Immature natural killer cell (primary cell): ENCODE measurements around the gene A4GALT. TPM values are rescaled to one million over a fixed set of nuclear protein-coding genes. Genes with fewer than 3 reads are reported as not detected.

Source experiments
- polyA plus RNA-seq, 3 donors: library from polyadenylated mRNA; unstranded; fragments of 300-500 nt; fragmentation: Illumina TruSeq; gene quantifications; one replicate each; pipeline ENCODE4 v1.2.3, GENCODE V29; 2021

Gene A4GALT
- polyA plus RNA-seq, 3 donors from 2014 or later = 0.38 to 1.1 TPM; not detected in 1

Other genes starting within 250 kb of the A4GALT start
- 10 to 100 TPM; 54.3 to 78.2 (median 62.3) TPM for gene RRP7A, start 201.1 kb downstream of the A4GALT start, polyA plus RNA-seq
- gene SERHL2, start 166.9 kb downstream of the A4GALT start, polyA plus RNA-seq = 1 to 10 TPM in 1 of 3 donors, not detected in 2; 1.9 TPM
- 10 to 100 TPM; 54.4 to 77.2 (median 73.6) TPM for gene POLDIP3, start 106.0 kb downstream of the A4GALT start, polyA plus RNA-seq
- under 1 TPM in 1 of 3 donors, not detected in 2; 0.35 TPM for gene ATP5MGL, start 80.3 kb downstream of the A4GALT start, polyA plus RNA-seq
- gene CYB5R3, start 71.5 kb downstream of the A4GALT start, polyA plus RNA-seq = 100 to 1,000 TPM in 1 of 3 donors, 10 to 100 TPM in 2; 52.2 to 117 (median 77.7) TPM
- gene ARFGAP3, start 136.4 kb upstream of the A4GALT start, polyA plus RNA-seq = 10 to 100 TPM; 58.3 to 63.7 (median 60.6) TPM